ENCODE results near the gene NRIP1.

The NRIP1 gene

DNA sequence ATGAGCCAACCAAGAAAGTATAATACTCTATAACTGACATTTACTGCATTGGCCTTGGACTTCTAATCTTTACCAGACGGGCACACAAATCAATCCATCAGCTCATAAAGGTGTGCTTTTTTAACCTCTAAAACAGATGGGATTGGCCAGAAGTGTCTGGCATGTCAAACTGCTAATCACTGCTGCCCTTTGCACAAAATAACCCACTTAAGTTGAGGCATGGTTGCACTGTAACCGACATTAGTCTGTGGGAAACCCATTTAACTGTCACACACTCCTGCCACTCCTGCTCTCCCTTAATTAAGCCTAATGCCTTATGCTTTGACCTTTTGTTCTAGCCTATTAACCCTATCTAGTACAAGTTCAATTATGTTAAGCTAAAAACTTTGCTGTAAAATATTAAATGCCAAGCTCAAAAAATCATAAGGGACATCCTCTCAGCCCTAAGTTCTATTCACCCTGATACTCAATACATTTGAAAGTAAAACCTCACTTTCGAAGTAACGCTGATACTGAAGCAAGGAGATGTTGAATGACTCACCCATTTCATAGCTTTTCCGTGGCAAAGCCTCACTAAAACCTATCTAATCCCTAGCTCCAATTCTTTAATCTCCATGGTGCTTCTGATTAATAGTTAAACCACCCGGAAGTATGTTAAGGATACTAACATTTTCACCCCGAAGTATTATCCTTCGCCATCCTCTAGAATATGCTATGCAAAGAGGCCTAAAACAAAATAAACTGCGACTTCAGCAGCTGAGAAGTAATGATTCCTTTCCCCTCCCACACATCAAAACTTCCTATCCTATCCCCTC is 12.9 kb downstream of the NRIP1 start:
- H3K36me3 ChIP-seq, result no peaks in the 10 kb centered on the region
- no peaks in the 10 kb centered on the region for H3K9me3 ChIP-seq (ENCODE audit: severe bottlenecking)
- TF ChIP-seq, protein P1, sequence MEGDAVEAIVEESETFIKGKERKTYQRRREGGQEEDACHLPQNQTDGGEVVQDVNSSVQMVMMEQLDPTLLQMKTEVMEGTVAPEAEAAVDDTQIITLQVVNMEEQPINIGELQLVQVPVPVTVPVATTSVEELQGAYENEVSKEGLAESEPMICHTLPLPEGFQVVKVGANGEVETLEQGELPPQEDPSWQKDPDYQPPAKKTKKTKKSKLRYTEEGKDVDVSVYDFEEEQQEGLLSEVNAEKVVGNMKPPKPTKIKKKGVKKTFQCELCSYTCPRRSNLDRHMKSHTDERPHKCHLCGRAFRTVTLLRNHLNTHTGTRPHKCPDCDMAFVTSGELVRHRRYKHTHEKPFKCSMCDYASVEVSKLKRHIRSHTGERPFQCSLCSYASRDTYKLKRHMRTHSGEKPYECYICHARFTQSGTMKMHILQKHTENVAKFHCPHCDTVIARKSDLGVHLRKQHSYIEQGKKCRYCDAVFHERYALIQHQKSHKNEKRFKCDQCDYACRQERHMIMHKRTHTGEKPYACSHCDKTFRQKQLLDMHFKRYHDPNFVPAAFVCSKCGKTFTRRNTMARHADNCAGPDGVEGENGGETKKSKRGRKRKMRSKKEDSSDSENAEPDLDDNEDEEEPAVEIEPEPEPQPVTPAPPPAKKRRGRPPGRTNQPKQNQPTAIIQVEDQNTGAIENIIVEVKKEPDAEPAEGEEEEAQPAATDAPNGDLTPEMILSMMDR (IDR thresholded peaks at IDR 0.05; ENCODE audit: low read depth, low read length), result no peak
- peak overlapping the region; percentile 40 for H3K4me3 ChIP-seq (ENCODE audit: low read depth, low read length)
- peak; percentile 49 for DNase-seq
- H3K27ac ChIP-seq, result peak overlapping the region; percentile 66
- no peaks in the 10 kb centered on the region for H3K27me3 ChIP-seq (ENCODE audit: insufficient read depth, low read depth, severe bottlenecking)

DNA sequence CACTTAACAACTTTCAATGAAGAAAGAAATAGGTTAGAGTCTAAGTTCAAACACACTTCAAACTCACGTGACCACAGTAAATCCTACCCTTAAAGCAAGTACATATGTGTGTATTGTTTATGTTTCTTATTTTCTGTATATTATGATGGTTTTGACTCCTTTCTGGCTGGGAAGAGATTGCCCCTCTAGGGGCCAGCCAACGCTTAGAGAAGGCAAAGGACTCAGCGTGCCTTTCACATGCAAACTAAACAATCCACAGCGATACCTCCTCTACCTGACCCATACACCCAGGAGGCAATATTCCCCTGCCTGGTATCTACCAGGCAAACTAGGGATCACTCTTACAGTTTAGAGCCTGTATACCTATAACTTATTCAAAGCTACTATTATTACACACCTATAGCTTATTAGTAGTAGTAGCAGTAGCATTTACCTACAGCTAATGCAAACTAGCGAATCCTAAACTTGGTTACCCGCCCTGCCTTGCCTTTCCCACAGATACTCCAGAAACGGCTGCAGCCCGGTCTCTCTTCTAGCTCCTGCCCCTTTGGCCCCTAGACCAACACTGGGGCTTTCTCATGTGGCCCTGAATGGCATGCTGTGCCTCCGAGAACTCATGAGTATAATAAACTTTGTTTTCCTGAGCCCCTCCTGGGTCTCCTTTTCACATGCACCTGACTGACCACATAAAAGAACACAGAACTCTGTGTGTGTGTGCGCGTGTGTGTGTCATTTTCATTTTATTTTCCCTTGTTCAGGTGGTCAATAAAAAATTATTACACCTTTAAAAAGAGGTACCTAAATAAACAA is 14.0 kb downstream of the NRIP1 start:
- no peaks in the 10 kb centered on the region for H3K36me3 ChIP-seq
- no peak overlapping the region; the same call in 1 of the 2 replicates for H3K4me3 ChIP-seq (ENCODE audit: low read depth, low read length)
- no peaks in the 10 kb centered on the region for H3K9me3 ChIP-seq (ENCODE audit: severe bottlenecking)
- TF ChIP-seq, protein P1 (IDR thresholded peaks at IDR 0.05; ENCODE audit: low read depth, low read length), result no peak
- H3K27me3 ChIP-seq (ENCODE audit: insufficient read depth, low read depth, severe bottlenecking), result no peaks in the 10 kb centered on the region
- peak overlapping the region; percentile 66 for H3K27ac ChIP-seq
- no peak for DNase-seq

DNA sequence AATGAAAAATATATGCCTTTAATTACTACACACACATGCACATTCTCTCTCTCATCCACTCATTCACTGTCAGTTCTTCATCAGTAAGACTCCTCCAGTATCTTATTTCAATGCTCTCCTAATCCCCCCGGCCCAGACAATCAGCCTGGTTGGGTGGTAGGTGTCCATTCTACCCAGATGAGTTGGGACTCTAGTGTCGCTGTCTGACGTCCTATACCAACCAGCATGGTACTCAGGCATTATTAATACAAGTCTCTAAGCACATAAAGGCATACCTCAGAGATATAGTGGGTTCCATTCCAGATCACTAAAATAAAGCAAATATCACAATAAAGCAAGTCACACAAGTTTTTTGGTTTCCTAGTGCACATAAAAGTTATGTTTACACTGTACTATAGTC is 19.8 kb downstream of the NRIP1 start:
- no peak overlapping the region for H3K4me3 ChIP-seq (ENCODE audit: low read depth, low read length)
- H3K9me3 ChIP-seq (ENCODE audit: severe bottlenecking), result no peaks in the 10 kb centered on the region
- no peaks in the 10 kb centered on the region for H3K27me3 ChIP-seq (ENCODE audit: insufficient read depth, low read depth, severe bottlenecking)
- peaks cover 17% of the 10 kb centered on the region for H3K36me3 ChIP-seq
- H3K27ac ChIP-seq, result no peak overlapping the region
- DNase-seq, result no peak
- TF ChIP-seq, protein P1 (IDR thresholded peaks at IDR 0.05; ENCODE audit: low read depth, low read length), result no peak

DNA sequence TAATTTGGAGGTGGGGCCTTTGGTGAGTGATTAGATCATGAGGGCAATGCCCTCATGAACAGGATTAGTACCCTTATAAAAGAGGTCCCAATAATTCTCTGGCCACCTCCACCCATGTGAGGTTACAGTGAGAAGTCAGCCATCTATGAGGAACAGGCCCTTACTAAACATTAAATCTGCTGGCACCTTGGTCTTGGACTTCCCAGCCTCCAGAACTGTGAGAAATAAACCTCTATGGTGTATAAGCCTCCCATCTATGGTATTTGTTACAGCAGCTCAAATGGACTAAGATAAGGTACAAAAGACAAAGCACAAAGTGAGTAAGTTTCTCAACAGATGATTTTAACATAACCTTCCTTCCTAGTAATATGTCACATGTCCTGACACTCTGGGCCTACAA is 22.3 kb downstream of the NRIP1 start:
- Histone ChIP-seq H3K27ac (no peak overlapping the region), H3K36me3 (peaks cover 25% of the 10 kb centered on the region), H3K9me3 (ENCODE audit: severe bottlenecking) (no peaks in the 10 kb centered on the region), H3K4me3 (ENCODE audit: low read depth, low read length) (no peak overlapping the region), H3K27me3 (ENCODE audit: insufficient read depth, low read depth, severe bottlenecking) (no peaks in the 10 kb centered on the region)
- no peak for DNase-seq
- TF ChIP-seq, protein P1 (IDR thresholded peaks at IDR 0.05; ENCODE audit: low read depth, low read length), result no peak

DNA sequence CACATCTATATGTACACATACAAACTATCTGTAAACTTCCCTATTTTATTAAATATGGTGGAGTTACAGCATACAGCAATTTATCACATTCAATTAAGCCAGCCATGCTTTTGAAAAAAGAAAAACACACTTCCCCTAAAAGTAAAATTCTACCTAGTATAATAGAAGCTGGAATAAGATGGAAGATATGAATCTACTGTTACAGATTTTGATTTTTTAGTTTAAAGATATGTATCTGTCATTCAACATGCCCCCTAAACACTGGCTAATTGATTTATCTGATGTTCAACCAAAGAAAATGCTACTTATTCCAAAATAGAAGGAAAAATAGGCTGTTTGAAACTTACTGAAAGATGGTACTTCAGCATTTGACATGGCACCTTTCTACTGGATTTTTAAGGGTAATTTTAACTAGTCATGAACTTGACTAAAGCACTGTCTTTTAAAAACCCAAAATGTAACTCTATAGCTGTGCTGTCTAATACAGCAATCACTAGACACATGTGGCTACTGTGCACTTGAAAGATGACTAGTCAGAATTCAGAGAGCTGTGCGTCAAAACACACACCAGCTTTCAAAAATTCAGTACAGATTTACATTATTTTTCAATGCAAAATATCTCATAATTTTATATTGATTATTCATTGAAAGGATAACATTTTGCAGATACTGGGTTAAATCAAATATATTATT is 25.0 kb downstream of the NRIP1 start:
- Histone ChIP-seq H3K9me3 (ENCODE audit: severe bottlenecking) (no peaks in the 10 kb centered on the region), H3K36me3 (peaks cover 25% of the 10 kb centered on the region), H3K27me3 (ENCODE audit: insufficient read depth, low read depth, severe bottlenecking) (no peaks in the 10 kb centered on the region), H3K27ac (no peak overlapping the region), H3K4me3 (ENCODE audit: low read depth, low read length) (no peak overlapping the region)
- TF ChIP-seq, protein P1 (IDR thresholded peaks at IDR 0.05; ENCODE audit: low read depth, low read length), result no peak
- no peak for DNase-seq

All from WERI-Rb-1 (cell line).